Measurements from ENCODE around the gene CELA3B. TPM values are rescaled to one million over a fixed set of nuclear protein-coding genes. Genes with fewer than 3 reads are reported as not detected.

CELA3B gene
- total and polyA plus RNA-seq, 2 of the 13 experiments (the other 11 are each of a cell fraction or from before 2014, with no cell fraction given) = 0.34 TPM; not detected in 1

- TF ChIP-seq ZNF414 (CRISPR knock-in tag; IDR thresholded peaks at IDR 0.05) (peak; percentile 58; the same call in 1 of the 2 replicates), ZNF441 (CRISPR knock-in tag; IDR thresholded peaks at IDR 0.05; ENCODE audit: borderline replicate concordance) (peak; percentile 47; the same call in 1 of the 2 replicates), ZBTB7A (CRISPR knock-in tag; IDR thresholded peaks at IDR 0.05) (peak; percentile 45; the same call in 1 of the 2 replicates), CEBPG (CRISPR knock-in tag; IDR thresholded peaks at IDR 0.05) (0 out of 2 replicates have a peak, but pooled peaks have one; percentile 27), ZFP62 (CRISPR knock-in tag; IDR thresholded peaks at IDR 0.05) (no peak), ZBTB39 (CRISPR knock-in tag; IDR thresholded peaks at IDR 0.05) (peak; percentile 79), TFDP1 (CRISPR knock-in tag; IDR thresholded peaks at IDR 0.05; ENCODE audit: borderline replicate concordance) (peak; percentile 86), ZNF841 (CRISPR knock-in tag; IDR thresholded peaks at IDR 0.05; ENCODE audit: borderline replicate concordance) (no peak), ZNF773 (CRISPR knock-in tag; IDR thresholded peaks at IDR 0.05; ENCODE audit: borderline replicate concordance) (no peak), ZNF446 (CRISPR knock-in tag; IDR thresholded peaks at IDR 0.05) (0 out of 2 replicates have a peak, but pooled peaks have one; percentile 24), ZNF770 (CRISPR knock-in tag; IDR thresholded peaks at IDR 0.05) (no peak; the same call in 1 of the 2 replicates), ZNF788 (CRISPR knock-in tag; IDR thresholded peaks at IDR 0.05; ENCODE audit: borderline replicate concordance) (peak; percentile 79), ZNF407 (CRISPR knock-in tag; IDR thresholded peaks at IDR 0.05; ENCODE audit: not compliant biosample characterization) (no peak)
Observed at GRCh38 chr1:22025368-22026155, 48.7 kb downstream of the CELA3B start (continued).

Data from HepG2 (cell line).